ENCODE results near the gene HLA-B. TPM values are rescaled to one million over a fixed set of nuclear protein-coding genes. Genes with fewer than 3 reads are reported as not detected.
"Not testable (repeated sequence)": the region's sequence is repeated elsewhere in the genome, so short reads cannot be mapped to it uniquely, and the experiment has no call there.

HLA-B gene
- total RNA-seq, 1 donor from 2014 or later, result 409 TPM

DNA sequence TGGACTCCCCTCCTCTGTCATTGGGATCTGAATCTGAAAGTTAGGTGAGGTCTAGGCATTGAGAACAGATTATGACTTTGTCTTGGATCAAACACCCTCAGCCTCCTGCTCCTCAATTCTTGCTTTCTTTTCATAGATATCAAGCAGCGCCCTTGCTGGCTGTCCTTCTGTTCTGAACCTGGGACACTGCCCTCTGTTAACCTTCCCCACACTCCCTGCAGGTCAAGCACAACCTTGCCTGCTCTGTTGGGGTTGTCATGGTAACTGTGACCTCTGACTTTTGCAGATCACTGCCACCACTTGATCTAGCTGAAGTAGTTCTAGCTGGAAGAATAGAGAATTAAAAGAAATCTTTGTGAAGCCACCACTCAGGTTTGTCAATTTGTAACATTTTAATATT, 30.0 kb upstream of the HLA-B start:
- DNase-seq (ENCODE audit: low spot score), result no peak
- intact Hi-C loops (cut with DNase I), result no loop called here

DNA sequence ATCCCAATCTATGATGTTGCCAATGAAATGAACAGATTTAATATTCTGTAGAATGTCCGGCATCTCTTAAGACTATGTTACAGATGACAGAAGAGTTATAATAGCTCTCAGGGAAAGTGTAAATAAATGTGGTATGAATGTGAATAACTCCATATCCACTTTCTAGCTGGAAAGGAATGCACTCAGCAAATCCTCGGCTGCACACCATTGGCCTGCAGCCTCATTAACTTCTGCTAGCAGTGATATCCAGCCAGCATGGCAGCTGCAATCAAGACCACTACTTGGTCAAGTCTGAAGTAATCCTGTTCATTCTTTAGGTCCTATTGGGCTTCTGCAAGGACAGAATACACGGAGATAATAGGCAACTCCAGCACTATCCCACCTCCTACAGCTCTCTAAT, 29.1 kb upstream of the HLA-B start:
- intact Hi-C loops (cut with DNase I), result no loop called here
- DNase-seq (ENCODE audit: low spot score), result no peak

DNA sequence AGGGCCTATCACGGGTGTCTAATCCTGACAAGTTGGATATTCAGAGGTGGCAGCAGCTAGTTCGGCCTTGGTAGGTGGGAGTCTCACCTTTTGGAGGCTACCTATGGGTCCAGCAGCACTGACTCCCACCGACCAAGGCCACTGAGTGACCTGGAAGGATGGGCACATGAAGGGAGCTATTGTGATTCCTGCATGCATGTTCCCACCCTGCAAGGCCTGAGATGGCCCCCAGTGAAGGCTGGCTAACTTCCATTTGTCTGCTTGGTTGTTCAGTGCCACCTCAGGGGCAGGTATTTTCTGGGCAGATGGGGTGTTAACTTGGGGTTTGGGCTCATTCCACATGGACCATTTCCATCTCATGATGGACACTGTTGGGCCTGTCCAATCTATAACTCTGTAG, 28.1 kb upstream of the HLA-B start:
- intact Hi-C loops (cut with DNase I), result no loop called here
- DNase-seq (ENCODE audit: low spot score), result no peak

DNA sequence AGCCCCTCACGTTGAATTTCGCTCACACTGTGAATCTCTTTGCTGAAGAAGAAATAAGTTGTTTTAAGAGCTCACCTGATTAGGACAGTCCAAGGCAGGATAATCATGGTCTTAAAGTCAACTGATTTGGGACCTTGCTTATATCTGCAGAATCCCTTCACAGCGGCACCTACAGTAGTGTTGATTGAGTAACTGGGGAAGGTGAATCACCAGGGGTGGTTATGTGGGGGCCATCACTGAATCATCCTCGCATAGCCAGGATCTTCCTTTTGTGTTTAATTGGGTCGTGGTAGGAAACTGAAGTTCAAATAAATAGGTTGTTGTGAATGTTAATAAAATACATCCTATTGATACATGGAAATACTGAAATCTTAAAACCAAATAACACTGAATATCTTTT, 26.2 kb upstream of the HLA-B start:
- intact Hi-C loops (cut with DNase I), result no loop called here
- no peak for DNase-seq (ENCODE audit: low spot score)

DNA sequence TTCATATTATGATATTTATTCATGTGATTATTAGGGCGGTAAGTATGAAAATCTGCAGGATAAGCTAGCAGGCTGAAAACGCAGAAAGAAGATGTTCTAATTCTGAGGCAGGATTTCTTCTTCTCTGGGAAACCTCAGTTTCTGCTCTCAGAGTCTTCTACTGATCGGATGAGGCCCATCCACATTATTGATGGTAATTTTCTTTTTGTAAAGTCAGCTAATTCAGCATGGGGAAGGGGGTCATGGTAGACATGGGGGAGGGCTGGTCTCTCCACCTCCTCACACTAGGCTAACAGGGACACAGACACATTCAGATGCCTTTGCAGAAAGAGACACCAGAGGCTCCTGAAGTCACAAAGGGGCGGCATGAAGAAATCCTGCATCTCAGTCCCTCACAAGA, 24.7 kb upstream of the HLA-B start:
- DNase-seq (ENCODE audit: low spot score), result no peak
- intact Hi-C loops (cut with DNase I), result no loop called here

DNA sequence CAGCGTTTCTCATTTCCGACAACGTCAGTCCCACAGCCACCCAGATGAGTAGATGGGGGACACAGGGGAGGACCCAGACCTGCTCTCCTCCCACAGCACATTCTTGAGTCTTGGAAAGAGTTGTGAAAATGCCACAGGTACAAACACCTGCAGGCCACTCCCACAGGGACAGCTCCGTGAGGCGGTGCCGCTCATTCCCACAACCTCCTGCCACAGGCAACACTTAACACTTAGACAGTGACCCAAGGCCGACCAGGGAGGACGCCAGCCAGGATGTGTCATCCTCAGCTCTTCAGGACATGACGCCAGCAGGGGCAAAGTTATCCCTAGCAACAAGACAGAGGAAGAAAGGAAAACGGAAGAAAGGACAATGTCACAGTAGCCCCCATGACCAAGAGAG, 22.9 kb upstream of the HLA-B start:
- DNase-seq (ENCODE audit: low spot score), result no peak
- intact Hi-C loops (cut with DNase I), result no loop called here

DNA sequence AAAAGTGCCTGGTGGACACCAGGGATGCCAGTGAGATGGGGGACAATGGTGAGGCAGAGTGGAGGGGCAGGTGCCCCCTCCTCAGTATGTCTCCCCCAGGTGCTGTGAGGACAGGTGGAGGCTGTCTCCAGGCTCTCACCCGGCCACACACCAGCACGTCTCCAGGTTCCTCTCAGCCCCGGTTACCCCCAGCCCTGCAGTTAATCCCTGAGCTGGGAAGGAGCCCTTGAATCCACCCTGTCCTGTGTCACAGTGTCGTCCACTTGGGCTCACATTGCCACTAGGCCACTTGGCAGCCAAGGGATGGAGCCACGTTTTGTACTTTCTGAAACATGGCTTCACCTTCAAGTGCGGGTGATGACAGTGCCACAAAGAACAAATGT, 21.7 kb upstream of the HLA-B start:
- intact Hi-C loops (cut with DNase I), result no loop called here
- no peak for DNase-seq (ENCODE audit: low spot score)

DNA sequence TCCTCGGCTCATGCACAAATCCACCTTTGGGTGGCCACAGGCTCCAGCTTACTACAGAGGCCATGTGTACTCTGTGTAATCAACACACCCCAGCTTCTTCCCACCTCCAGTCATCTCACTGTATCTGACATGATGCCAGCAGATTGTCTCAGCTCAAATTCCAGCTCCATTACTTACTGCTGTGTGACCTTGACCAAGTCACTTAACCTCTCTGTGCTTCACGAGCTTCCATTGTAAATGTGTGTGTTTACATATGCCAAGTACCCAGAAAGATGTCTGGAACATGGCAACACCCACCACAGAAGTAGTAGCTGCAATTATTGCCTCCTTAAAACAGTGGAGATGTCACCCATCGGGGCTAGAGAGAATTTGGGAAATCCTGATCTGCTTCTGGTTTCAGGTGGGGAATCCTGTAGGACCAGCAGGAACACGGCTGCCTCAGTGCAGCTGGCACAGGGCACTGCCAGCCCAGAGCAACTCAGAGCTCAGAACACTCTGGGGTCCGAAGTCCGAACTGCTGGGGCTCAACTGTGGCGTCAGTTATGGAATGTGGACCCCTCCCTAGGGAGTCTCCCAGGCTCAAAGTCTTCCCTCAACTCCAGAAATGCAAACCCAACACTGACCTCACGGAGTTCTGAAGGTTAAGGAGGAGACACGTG, 21.2 kb upstream of the HLA-B start:
- intact Hi-C loops (cut with DNase I), result no loop called here
- DNase-seq (ENCODE audit: low spot score), result no peak

DNA sequence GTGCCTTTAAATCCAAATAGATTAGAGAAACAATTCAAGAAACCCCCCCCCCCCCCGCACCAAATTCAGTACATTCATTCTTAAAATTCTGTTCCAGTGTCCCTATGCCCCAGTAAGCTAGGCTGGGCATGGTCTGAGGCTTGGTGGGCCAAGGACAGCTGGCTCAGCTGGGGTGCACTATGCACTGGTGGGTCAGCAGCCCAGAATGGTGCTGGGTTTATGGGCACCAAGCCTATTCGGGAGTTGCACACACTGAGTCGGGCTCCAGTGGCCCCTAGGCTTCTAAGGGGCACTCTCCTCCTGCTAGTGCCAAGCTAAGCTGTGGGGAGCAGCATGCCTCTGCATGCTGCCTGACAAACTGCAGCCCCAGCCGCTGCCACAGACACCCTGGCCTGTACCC, 20.1 kb upstream of the HLA-B start:
- intact Hi-C loops (cut with DNase I), result no loop called here
- DNase-seq (ENCODE audit: low spot score), result no peak

DNA sequence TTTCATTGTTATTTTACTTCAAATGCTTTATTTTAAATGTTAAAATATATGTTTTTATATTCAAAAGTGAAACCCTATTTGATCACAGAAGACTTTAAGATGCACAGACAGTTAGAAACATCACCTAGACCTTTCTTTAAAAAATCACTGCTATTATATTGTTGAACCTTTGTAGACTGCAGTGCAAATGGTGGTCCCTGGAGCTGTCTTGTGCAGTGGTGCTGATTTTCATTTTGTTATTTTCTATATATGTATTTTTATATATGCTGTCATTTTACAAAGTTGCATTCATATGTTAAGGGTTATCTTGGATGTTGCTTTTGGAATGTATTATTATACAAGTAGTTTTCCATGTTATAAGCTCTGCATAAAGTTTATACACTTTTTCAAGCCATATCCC, 18.7 kb upstream of the HLA-B start:
- no peak for DNase-seq (ENCODE audit: low spot score)
- intact Hi-C loops (cut with DNase I), result no loop called here

DNA sequence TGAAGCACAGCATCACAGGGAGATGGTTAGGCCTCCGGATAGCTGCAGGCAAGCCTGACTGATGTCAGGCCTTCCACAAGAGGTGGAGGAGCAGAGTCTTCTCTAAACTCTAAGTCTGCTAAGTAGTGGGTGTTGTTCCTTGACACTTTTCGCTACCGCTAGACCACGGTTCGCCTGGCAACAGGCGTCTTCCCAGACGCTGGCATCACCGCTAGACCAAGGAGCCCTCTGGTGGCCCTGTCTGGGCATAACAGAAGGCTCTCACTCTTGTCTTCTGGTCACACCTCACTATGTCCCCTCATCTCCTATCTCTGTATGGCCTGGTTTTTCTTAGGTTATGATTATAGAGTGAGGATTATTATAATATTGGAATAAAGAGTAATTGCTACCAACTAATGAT, 17.1 kb upstream of the HLA-B start:
- intact Hi-C loops (cut with DNase I); DNase-seq (ENCODE audit: low spot score): not testable (repeated sequence)

DNA sequence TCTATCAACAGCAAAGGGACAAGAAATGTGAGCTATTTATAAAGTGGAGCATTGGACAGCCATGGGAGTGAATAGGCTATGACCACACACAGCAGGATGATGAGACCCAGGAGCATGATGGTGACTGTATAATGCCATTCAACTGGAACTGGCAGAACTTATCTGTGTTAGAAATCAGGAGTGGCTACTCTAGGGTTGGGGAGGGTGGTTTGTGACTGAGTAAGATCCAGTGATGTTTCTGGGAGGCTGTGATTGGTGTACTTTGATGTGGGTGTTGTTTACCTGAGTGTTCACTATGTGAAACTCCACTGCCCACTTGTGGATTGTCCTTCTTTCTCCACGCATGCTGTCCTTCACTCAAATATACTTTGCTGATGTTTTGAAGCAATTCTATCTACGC, 11.5 kb upstream of the HLA-B start:
- intact Hi-C loops (cut with DNase I), result no loop called here

DNA sequence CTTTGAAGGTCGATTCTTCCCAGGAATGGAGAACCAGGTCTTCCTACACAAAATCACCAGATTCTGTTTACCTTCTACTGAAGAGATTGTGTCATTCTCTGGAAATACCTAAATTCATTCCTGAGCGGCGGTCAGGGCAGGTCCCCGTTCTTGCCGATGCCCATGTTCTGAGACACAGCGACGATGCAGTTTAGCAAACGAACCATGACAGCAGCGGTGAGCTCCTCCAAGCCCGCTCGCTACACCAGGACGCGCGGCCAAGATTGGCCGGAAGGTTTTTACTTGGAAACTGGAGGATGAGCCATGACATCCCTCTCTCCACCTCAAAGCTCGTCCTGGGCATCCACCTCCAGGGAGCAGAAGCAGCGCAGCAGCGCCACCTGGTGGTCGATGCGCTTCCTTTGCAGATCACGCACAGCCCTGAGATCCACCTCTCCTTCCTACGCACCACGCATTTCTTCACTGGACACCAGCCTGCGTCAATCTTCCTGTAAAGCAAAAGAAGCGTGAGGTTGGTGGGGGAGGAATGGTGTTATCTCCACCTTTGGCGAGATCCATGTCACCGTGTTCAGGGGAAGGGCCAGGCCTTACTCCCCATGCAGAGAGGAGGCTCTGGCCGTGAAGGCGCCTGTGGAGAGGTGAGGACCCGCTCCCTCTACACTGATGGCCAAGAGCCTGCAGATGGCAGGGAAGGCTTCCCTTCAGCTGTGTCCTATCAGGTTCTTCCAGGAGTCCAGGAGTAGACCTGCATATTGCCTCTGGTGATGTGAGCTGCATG, 9.9 kb upstream of the HLA-B start:
- peak; percentile 94 for DNase-seq (ENCODE audit: low spot score)
- intact Hi-C loops (cut with DNase I), result loop anchor here (1.0 to 2.0 kb wide), 2 partner anchors 170 to 230 kb away; no protein-coding TSS in a partner anchor

More for the DNA sequence above, 11.5 kb upstream of the HLA-B start:
- DNase-seq (ENCODE audit: low spot score), result no peak

DNA sequence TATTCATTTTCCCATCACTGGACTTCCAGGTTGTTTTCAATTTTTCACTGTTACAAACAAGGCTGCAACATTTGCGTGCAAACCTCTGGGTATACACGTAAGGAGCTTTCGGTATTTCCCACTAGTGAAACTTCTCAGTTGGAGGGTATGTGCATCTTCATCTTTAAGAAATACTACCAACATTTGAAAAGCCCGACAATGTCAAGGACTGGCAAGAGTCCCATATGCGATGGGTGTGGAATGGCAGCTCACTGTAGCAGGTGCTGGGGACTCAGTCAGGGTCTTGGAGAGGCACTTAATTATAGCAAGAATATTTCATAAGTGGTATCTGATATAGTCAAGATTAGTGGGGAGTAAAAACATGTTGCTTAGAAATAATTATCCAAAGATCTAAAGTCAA, 8.9 kb upstream of the HLA-B start:
- intact Hi-C loops (cut with DNase I), result loop anchor here (2.0 kb wide), 1 partner anchor 229 kb away; no protein-coding TSS in a partner anchor
- no peak for DNase-seq (ENCODE audit: low spot score)

DNA sequence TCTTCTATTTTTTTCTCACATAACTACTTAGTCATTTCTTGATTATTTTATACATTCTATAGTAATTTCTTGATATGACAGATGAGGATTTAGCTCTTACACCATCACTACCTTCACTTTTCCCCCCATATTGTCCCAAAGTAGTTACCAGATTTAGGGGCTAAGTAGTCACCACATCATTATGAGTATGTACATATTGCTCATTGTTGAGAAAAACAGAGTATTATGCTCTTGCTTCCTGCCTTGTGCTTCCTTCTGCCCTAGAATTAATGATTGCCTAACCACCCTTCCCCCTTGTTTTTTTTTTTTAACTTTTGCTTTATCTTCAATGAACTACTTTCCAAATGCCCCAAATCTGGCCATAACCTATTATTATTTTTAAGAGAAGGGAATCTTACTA, 6.8 kb upstream of the HLA-B start:
- no peak for DNase-seq (ENCODE audit: low spot score)
- intact Hi-C loops (cut with DNase I), result no loop called here

DNA sequence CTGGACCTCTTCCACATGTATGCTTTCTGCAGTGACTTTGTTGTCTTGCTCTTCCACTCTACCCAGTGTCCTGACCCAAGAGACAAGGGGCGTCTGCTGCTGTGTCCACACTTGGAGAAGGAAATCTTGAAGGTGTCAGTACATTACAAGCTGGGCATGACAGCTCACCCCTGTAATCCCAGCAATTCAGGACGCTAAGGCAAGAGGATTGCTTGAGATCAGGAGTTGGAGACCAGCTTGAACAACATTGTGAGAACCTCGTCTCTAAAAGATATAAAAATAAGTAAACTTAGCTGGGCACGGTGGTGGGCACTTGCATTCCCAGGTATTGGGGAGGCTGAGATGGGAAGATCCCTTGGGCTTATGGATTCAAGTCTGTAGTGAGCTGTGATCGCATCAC, 5.8 kb upstream of the HLA-B start:
- DNase-seq (ENCODE audit: low spot score), result no peak
- intact Hi-C loops (cut with DNase I), result no loop called here

DNA sequence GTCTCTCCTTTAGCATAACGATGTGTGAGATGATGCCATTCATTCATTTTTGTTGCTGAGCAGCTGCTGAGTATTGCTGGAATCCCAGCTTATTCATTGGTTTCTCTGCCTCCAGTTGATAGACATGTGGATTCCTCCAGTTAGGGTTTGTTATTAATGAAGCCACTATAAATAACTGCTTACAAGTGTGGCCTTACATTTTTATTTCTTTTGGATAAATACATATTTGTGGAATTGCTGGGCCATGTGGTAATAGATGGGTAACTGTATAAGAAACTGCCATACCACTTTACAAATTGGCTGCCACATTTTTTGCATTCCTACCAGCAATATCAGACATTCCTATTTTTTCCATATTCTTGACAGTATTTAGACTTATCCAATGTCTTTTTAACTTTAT, 2.6 kb upstream of the HLA-B start:
- no peak for DNase-seq (ENCODE audit: low spot score)
- intact Hi-C loops (cut with DNase I), result loop anchor here (5.0 kb wide), 1 partner anchor 87 kb away; the partner anchor contains the start of gene HLA-C

DNA sequence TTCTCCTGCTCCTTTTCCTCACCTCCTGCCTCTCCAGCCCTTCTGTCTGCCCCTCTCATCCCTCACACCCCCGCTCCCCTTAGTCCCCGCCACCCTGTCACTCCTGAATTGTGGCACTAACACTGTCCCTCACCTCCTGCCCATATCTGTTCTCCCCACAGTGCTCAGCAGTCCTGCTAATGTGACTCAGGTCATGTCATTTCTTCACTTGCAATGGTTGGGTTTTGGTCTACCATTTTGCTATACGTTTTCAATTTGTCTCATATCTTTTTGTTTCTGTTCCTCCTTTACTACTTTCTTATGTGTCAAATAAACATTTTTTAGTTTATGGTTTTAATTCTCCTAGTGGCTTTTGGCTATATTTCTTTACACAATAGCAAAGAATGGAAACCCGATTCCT, 1.3 kb upstream of the HLA-B start:
- intact Hi-C loops (cut with DNase I), result loop anchor here (5.0 kb wide), 1 partner anchor 86 kb away; the partner anchor contains the start of gene HLA-C
- no peak for DNase-seq (ENCODE audit: low spot score)

DNA sequence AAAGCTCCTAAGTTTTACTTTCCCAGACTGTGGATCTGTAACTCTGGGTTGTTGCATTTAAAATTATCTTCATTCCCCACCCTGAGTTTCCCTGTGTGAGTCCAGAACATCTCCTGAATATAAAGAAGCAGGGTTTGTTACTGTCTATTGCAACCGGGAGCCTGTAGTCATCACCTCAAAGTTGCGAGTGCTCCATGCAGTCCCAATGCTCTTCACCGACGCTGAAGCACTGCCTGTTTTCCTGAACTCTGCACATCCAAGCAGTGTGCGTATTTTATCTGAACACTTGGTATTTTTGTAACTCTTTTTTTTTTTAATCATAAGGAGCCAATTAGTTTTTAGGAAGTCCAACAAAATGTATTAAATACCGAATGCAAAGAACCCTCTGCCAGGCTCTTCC, 907 bp upstream of the HLA-B start:
- intact Hi-C loops (cut with DNase I), result loop anchor here (5.0 kb wide), 1 partner anchor 86 kb away; the partner anchor contains the start of gene HLA-C
- no peak for DNase-seq (ENCODE audit: low spot score)

DNA sequence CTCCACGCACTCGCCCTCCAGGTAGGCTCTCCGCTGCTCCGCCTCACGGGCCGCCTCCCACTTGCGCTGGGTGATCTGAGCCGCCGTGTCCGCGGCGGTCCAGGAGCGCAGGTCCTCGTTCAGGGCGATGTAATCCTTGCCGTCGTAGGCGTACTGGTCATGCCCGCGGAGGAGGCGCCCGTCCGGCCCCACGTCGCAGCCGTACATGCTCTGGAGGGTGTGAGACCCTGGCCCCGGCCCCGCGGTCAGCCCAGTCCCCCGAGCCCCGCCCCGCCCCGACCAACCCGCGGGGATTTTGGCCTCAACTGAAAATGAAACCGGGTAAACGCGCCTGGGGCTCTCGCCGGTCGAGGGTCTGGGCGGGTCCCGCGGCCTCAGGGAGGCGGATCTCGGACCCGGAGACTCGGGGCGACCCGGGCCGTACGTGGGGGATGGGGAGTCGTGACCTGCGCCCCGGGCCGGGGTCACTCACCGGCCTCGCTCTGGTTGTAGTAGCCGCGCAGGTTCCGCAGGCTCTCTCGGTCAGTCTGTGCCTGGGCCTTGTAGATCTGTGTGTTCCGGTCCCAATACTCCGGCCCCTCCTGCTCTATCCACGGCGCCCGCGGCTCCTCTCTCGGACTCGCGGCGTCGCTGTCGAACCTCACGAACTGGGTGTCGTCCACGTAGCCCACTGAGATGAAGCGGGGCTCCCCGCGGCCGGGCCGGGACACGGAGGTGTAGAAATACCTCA, 598 bp downstream of the HLA-B start:
- intact Hi-C loops (cut with DNase I), result loop anchor here (5.0 kb wide), 1 partner anchor 84 kb away; the partner anchor contains the start of gene HLA-C

More for the DNA sequence above, 598 bp downstream of the HLA-B start:
- no peak for DNase-seq (ENCODE audit: low spot score)

Data from cardiac septum (tissue), 1 donor.